Measurements from ENCODE around the gene NRK.
"Not testable (repeated sequence)": the region's sequence is repeated elsewhere in the genome, so short reads cannot be mapped to it uniquely, and the experiment has no call there.

DNA sequence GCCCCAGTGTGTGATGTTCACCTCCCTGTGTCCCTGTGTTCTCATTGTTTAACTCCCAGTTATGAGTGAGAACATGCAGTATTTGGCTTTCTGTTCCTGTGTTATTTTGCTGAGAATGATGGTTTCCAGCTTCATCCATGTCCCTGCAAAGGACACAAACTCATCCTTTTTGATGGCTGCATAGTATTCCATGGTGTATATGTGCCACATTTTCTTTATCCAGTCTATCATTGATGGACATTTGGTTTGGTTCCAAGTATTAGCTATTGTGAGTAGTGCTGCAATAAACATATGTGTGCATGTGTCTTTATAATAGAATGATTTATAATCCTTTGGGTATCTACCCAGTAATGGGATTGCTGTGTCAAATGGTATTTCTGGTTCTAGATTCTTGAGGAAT, 16.7 kb upstream of the NRK start:
- TF ChIP-seq, protein P1, sequence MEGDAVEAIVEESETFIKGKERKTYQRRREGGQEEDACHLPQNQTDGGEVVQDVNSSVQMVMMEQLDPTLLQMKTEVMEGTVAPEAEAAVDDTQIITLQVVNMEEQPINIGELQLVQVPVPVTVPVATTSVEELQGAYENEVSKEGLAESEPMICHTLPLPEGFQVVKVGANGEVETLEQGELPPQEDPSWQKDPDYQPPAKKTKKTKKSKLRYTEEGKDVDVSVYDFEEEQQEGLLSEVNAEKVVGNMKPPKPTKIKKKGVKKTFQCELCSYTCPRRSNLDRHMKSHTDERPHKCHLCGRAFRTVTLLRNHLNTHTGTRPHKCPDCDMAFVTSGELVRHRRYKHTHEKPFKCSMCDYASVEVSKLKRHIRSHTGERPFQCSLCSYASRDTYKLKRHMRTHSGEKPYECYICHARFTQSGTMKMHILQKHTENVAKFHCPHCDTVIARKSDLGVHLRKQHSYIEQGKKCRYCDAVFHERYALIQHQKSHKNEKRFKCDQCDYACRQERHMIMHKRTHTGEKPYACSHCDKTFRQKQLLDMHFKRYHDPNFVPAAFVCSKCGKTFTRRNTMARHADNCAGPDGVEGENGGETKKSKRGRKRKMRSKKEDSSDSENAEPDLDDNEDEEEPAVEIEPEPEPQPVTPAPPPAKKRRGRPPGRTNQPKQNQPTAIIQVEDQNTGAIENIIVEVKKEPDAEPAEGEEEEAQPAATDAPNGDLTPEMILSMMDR (conservative IDR thresholded peaks at IDR 0.05 in 1 of 2, IDR thresholded peaks at IDR 0.05 in 1 of 2; ENCODE audit: low read depth in 1 of 2, low read length in 2 of 2) = not testable (repeated sequence)
- TF ChIP-seq EZH2 (IDR thresholded peaks at IDR 0.05; ENCODE audit: low read length, missing control alignments) = not testable (repeated sequence)
